ENCODE measurements around the gene SLC52A1. TPM values are rescaled to one million over a fixed set of nuclear protein-coding genes. Genes with fewer than 3 reads are reported as not detected.
"Not testable (repeated sequence)": the region's sequence is repeated elsewhere in the genome, so short reads cannot be mapped to it uniquely, and the experiment has no call there.

The SLC52A1 gene
- total RNA-seq (not detected), polyA plus RNA-seq (ENCODE audit: insufficient read length in 2 of 2) (under 1 TPM; 0.19 to 0.38 TPM)
- long read RNA-seq, donor 1: 0 reads
- long read RNA-seq, donor 2: 0 reads
- long read RNA-seq, donor 3: 0 reads
- long read RNA-seq, donor 4: 0 reads

DNA sequence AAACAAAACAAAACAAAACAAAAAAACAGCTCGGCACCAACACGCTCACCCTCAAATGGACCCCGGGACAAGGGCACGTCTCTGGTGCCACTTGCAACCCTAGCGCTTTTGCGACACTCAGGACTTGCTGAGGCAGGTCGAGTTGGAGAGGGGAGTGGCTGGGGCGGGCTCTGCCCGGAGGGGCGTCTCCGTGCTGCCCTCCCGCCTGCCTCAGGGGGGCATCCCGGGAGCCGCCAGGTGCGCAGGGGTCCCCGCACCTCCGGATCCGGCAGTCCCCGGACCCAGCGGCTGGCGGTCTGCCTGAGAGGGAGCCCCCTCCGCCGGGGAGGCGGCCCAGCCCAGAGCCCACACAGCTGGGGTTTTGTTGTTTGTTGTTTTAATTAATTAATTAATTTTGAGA is at the start of gene SLC52A1:
TSS of gene SLC52A1 (minus strand) at position 112 of the 400 bp plus-strand sequence. CDS start 820 bp downstream, outside the sequence.
- Histone ChIP-seq H3K27ac (ENCODE audit: low read depth, low read length) (no peak within 1 kb of the TSS), H3K4me3 (ENCODE audit: low read depth, low read length) (no peak within 1 kb of the TSS)
- WGBS (ENCODE audit: insufficient coverage): 6% methylated on average over 21 of the region's 24 CpGs

GRCh38 chr17:5080591-5080990 is 45.4 kb upstream of the SLC52A1 start:
- 94% methylated on average over 2 of the region's 3 CpGs for WGBS (ENCODE audit: insufficient coverage)
- no peak overlapping the region for H3K4me3 ChIP-seq (ENCODE audit: low read depth, low read length)
- no peaks in the 10 kb centered on the region for H3K9me3 ChIP-seq (ENCODE audit: control insufficient read depth, insufficient read depth, low read length)
- H3K27ac ChIP-seq (ENCODE audit: low read depth, low read length): no peak overlapping the region
- DNase-seq (ENCODE audit: low read depth in 4 of 6, low spot score in 6 of 6): no peak
- H3K4me1 ChIP-seq (ENCODE audit: control insufficient read depth, insufficient read depth, low read length): peaks cover 19% of the 10 kb centered on the region
- no peaks in the 10 kb centered on the region for H3K27me3 ChIP-seq (ENCODE audit: control insufficient read depth, insufficient read depth, low read length)
- peaks cover 13% of the 10 kb centered on the region for H3K36me3 ChIP-seq (ENCODE audit: control insufficient read depth, insufficient read depth, low read length)

More for the DNA sequence above, at the start of gene SLC52A1:
- Histone ChIP-seq H3K27me3 (ENCODE audit: control insufficient read depth, insufficient read depth, low read length) (peaks cover 16% of the 10 kb centered on the region), H3K9me3 (ENCODE audit: control insufficient read depth, insufficient read depth, low read length) (no peaks in the 10 kb centered on the region), H3K4me1 (ENCODE audit: control insufficient read depth, insufficient read depth, low read length) (peaks cover 14% of the 10 kb centered on the region), H3K36me3 (ENCODE audit: control insufficient read depth, insufficient read depth, low read length) (peaks cover 5% of the 10 kb centered on the region)
- no peak for DNase-seq (ENCODE audit: low read depth in 4 of 6, low spot score in 6 of 6)

GRCh38 chr17:5078106-5079028 is 43.1 kb upstream of the SLC52A1 start, which contains the start of gene ZFP3:
TSS of gene ZFP3 (plus strand) at chr17:5078467. CDS start at chr17:5091505, 13,038 bp downstream.
- peak; percentile 70 to 96 (median 84) for DNase-seq (ENCODE audit: low read depth in 4 of 6, low spot score in 6 of 6)
- peak within 1 kb of the TSS; percentile 81 for H3K4me3 ChIP-seq (ENCODE audit: low read depth, low read length)
- peaks cover 19% of the 10 kb centered on the region for H3K4me1 ChIP-seq (ENCODE audit: control insufficient read depth, insufficient read depth, low read length)
- peaks cover 9% of the 10 kb centered on the region for H3K36me3 ChIP-seq (ENCODE audit: control insufficient read depth, insufficient read depth, low read length)
- peak within 1 kb of the TSS; percentile 85 for H3K27ac ChIP-seq (ENCODE audit: low read depth, low read length)
- 1% methylated on average over 68 of the region's 75 CpGs for WGBS (ENCODE audit: insufficient coverage)
- no peaks in the 10 kb centered on the region for H3K9me3 ChIP-seq (ENCODE audit: control insufficient read depth, insufficient read depth, low read length)
- H3K27me3 ChIP-seq (ENCODE audit: control insufficient read depth, insufficient read depth, low read length): no peaks in the 10 kb centered on the region

DNA sequence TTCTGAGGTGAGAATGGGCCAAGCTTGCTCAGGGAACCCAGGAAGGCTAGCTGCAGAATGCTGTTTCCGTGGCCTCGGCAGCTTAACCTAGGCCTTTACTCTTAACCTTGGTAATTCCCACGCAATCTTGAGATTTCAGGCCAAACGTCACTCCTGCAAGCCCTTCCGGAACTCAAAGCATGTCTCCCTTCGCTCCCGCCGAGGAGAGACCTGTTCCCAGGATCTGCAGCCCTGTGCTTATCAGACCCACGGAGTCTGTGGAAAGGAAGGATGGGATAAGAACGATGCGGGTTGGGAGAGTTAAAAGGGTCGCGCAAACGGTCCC is 42.5 kb upstream of the SLC52A1 start:
- Histone ChIP-seq H3K27me3 (ENCODE audit: control insufficient read depth, insufficient read depth, low read length) (no peaks in the 10 kb centered on the region), H3K27ac (ENCODE audit: low read depth, low read length) (peak overlapping the region; percentile 85), H3K4me3 (ENCODE audit: low read depth, low read length) (peak overlapping the region; percentile 81), H3K36me3 (ENCODE audit: control insufficient read depth, insufficient read depth, low read length) (peaks cover 7% of the 10 kb centered on the region), H3K9me3 (ENCODE audit: control insufficient read depth, insufficient read depth, low read length) (no peaks in the 10 kb centered on the region), H3K4me1 (ENCODE audit: control insufficient read depth, insufficient read depth, low read length) (peaks cover 19% of the 10 kb centered on the region)
- WGBS (ENCODE audit: insufficient coverage): 17% methylated on average over 14 of the region's 14 CpGs
- no peak for DNase-seq (ENCODE audit: low read depth in 4 of 6, low spot score in 6 of 6)

DNA sequence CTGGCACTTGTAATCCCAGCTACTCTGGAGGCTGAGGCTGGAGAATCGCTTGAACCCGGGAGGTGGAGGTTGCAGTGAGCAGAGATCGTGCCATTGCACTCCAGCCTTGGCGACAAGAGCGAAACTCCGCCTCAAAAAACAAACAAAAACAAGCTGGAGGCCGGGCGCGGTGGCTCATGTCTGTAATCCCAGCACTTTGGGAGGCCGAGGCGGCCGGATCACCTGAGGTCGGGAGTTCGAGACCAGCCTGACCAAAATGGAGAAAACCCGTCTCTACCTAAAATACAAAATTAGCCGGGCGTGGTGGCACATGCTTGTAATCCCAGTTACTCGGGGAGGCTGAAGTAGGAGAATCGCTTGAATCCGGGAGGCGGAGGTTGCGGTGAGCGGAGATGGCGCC is 42.0 kb upstream of the SLC52A1 start:
- H3K9me3 ChIP-seq (ENCODE audit: control insufficient read depth, insufficient read depth, low read length); H3K27me3 ChIP-seq (ENCODE audit: control insufficient read depth, insufficient read depth, low read length); H3K36me3 ChIP-seq (ENCODE audit: control insufficient read depth, insufficient read depth, low read length); H3K27ac ChIP-seq (ENCODE audit: low read depth, low read length); H3K4me3 ChIP-seq (ENCODE audit: low read depth, low read length); DNase-seq (ENCODE audit: low read depth in 4 of 6, low spot score in 6 of 6): not testable (repeated sequence)
- peaks cover 19% of the 10 kb centered on the region for H3K4me1 ChIP-seq (ENCODE audit: control insufficient read depth, insufficient read depth, low read length)
- WGBS (ENCODE audit: insufficient coverage): 96% methylated on average over 14 of the region's 24 CpGs

DNA sequence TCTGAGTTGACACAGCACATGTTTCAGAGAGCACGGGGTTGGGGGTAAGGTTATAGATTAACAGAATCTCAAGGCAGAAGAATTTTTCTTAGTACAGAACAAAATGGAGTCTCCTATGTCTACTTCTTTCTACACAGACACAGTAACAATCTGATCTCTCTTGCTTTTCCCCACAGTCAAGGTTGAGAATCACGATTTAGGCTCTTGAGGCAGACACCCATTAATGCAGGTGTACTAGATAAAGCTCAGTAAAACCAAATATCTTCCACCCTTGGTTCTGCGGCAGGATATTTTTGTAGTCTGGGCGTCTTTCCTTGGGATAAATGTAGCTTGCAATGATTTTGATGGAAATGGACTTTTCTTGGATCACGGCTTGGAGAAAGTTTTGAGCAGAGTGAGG is 40.2 kb upstream of the SLC52A1 start:
- not testable (repeated sequence) for H3K4me3 ChIP-seq (ENCODE audit: low read depth, low read length); H3K27me3 ChIP-seq (ENCODE audit: control insufficient read depth, insufficient read depth, low read length); H3K36me3 ChIP-seq (ENCODE audit: control insufficient read depth, insufficient read depth, low read length); DNase-seq (ENCODE audit: low read depth in 4 of 6, low spot score in 6 of 6); H3K9me3 ChIP-seq (ENCODE audit: control insufficient read depth, insufficient read depth, low read length); H3K27ac ChIP-seq (ENCODE audit: low read depth, low read length)
- 86% methylated on average over 3 of the region's 5 CpGs for WGBS (ENCODE audit: insufficient coverage)
- H3K4me1 ChIP-seq (ENCODE audit: control insufficient read depth, insufficient read depth, low read length): peaks cover 19% of the 10 kb centered on the region

DNA sequence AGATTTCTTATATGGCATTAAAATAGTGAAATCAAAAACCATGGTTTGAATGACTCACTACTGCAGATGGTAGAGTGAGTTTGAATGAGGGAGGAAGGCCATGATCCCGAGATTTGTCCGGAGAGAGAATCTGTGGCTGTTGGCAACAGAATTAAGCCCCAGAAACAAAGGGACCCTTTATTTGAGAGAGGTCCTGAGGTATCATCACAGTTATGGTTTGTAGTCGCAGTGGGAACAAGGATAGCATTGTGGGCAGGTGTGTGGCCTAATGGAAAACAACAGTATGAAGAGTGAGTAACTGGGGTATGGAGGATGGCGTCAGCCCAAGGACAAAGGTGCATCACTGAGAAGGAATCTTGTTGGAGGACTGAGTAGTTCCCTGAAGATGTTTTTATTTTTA is 34.5 kb upstream of the SLC52A1 start:
- WGBS (ENCODE audit: insufficient coverage): 79% methylated on average over 4 of the region's 4 CpGs
- H3K9me3 ChIP-seq (ENCODE audit: control insufficient read depth, insufficient read depth, low read length): no peaks in the 10 kb centered on the region
- no peak for DNase-seq (ENCODE audit: low read depth in 4 of 6, low spot score in 6 of 6)
- no peak overlapping the region for H3K4me3 ChIP-seq (ENCODE audit: low read depth, low read length)
- no peak overlapping the region for H3K27ac ChIP-seq (ENCODE audit: low read depth, low read length)
- no peaks in the 10 kb centered on the region for H3K27me3 ChIP-seq (ENCODE audit: control insufficient read depth, insufficient read depth, low read length)
- H3K36me3 ChIP-seq (ENCODE audit: control insufficient read depth, insufficient read depth, low read length): no peaks in the 10 kb centered on the region
- H3K4me1 ChIP-seq (ENCODE audit: control insufficient read depth, insufficient read depth, low read length): no peaks in the 10 kb centered on the region

DNA sequence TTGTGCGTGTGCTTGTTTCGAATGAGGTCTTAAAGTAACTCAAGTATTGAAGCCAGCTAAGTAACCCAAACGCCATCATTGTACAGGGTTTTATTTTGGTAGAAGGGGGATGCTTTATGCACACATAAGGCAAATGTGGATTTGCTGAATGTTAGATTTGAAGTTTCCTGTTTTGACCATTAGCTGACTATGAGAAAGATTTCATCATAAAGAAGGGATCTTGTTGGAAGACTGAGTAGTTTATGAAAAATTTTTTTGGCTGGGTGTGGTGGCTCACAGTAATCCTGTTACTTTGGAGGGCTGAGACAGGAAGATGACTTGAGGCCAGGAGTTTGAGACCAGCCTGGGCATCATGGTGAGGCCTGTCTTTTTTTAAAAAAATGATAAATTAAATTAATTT is 33.0 kb upstream of the SLC52A1 start:
- no peak for DNase-seq (ENCODE audit: low read depth in 4 of 6, low spot score in 6 of 6)
- Histone ChIP-seq H3K36me3 (ENCODE audit: control insufficient read depth, insufficient read depth, low read length) (no peaks in the 10 kb centered on the region), H3K4me3 (ENCODE audit: low read depth, low read length) (no peak overlapping the region), H3K27ac (ENCODE audit: low read depth, low read length) (no peak overlapping the region), H3K9me3 (ENCODE audit: control insufficient read depth, insufficient read depth, low read length) (no peaks in the 10 kb centered on the region), H3K27me3 (ENCODE audit: control insufficient read depth, insufficient read depth, low read length) (no peaks in the 10 kb centered on the region), H3K4me1 (ENCODE audit: control insufficient read depth, insufficient read depth, low read length) (no peaks in the 10 kb centered on the region)
- WGBS (ENCODE audit: insufficient coverage): 97% methylated on average over 3 of the region's 3 CpGs

GRCh38 chr17:5065227-5065744 is 30.1 kb upstream of the SLC52A1 start:
- DNase-seq (ENCODE audit: low read depth in 4 of 6, low spot score in 6 of 6): peak in 1 of 6 donors; percentile 18
- WGBS (ENCODE audit: insufficient coverage): no CpG with 5 or more reads among the region's 1 CpG
- H3K36me3 ChIP-seq (ENCODE audit: control insufficient read depth, insufficient read depth, low read length): no peaks in the 10 kb centered on the region

More at GRCh38 chr17:5065227-5065744, 30.1 kb upstream of the SLC52A1 start:
- Histone ChIP-seq H3K27ac (ENCODE audit: low read depth, low read length) (no peak overlapping the region), H3K4me3 (ENCODE audit: low read depth, low read length) (no peak overlapping the region), H3K27me3 (ENCODE audit: control insufficient read depth, insufficient read depth, low read length) (no peaks in the 10 kb centered on the region), H3K9me3 (ENCODE audit: control insufficient read depth, insufficient read depth, low read length) (no peaks in the 10 kb centered on the region), H3K4me1 (ENCODE audit: control insufficient read depth, insufficient read depth, low read length) (no peaks in the 10 kb centered on the region)
